Coronary artery (tissue), 2 donors: ENCODE data around the gene PEPD.

ENCODE experiments used
- DNase-seq: peaks from one replicate; pipeline ENCODE4 v3.0.0-alpha.2; 2017; ENCODE audit warnings: low spot score
- H3K27ac ChIP-seq, 2 donors: fragments of 200-600 bp; sonication (generic); one replicate each; pipeline ENCODE4 v1.5.1; 2016 to 2019
- H3K4me3 ChIP-seq: fragments of 200-600 bp; sonication (generic); 2 replicates; pipeline ENCODE4 v1.5.1; 2016; ENCODE audit warnings: mild to moderate bottlenecking, moderate library complexity
- CTCF ChIP-seq: fragments of 200-600 bp; sonication (generic); IDR thresholded peaks from one replicate; pipeline ENCODE4 v1.5.1; 2019; ENCODE audit warnings: antibody characterized with exemption

The PEPD gene

DNA sequence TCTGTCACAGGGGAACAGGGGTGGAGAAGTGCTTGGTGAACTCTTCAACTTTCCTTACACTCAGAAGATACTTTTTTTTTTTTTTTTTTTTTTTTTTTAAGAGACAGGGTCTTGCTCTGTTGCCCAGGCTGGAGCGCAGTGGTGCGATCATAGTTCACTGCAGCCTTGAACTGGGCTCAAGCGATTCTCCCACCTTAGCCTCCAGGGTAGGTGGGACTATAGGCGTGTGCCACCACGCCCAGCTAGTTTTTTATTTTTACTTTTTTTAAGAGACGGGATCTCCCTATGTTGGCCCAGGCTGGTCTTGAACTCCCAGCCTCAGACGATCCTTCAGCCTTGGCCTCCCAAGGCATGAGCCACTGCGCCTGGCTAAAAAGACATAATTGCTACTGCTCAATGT lies 136.6 kb downstream of the PEPD start:
- Histone ChIP-seq H3K4me3 (no peak overlapping the region), H3K27ac (no peak overlapping the region)
- TF ChIP-seq CTCF: no peak
- no peak for DNase-seq

- no peak for DNase-seq
- TF ChIP-seq CTCF: no peak
- no peak overlapping the region for H3K4me3 ChIP-seq
- no peak overlapping the region for H3K27ac ChIP-seq
These were observed 137.8 kb downstream of the PEPD start for GRCh38 chr19:33383720-33384292.

- TF ChIP-seq CTCF: no peak
- no peak for DNase-seq
- Histone ChIP-seq H3K27ac (no peak overlapping the region), H3K4me3 (no peak overlapping the region)
These were observed 138.6 kb downstream of the PEPD start for GRCh38 chr19:33382982-33383381.

DNA sequence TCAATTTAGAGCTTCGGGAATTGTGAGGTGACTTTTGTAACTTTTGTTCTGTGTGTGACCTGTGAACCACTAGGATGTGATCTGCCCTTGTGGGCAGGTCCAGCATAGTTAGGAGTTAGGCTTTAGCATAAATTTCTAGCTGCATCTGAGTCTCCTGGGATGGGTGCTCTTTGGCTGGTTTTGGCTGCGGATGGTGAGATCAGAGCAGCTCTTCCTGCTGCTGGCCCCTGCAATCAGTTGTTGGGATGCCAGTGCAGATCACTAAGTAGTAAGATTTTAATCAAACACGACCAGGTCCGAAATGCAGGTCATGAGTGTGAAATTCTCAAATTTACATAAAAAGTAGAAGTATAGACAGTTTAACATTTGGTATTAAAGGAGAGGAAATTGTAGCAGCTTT lies 139.6 kb downstream of the PEPD start:
- no peak for TF ChIP-seq CTCF
- no peak for DNase-seq
- H3K27ac ChIP-seq: no peak overlapping the region
- H3K4me3 ChIP-seq: no peak overlapping the region

GRCh38 chr19:33381101-33381500 lies 140.5 kb downstream of the PEPD start:
- DNase-seq: no peak
- TF ChIP-seq CTCF: no peak
- Histone ChIP-seq H3K27ac (no peak overlapping the region), H3K4me3 (no peak overlapping the region)

GRCh38 chr19:33379151-33379829 lies 142.3 kb downstream of the PEPD start:
- Histone ChIP-seq H3K4me3 (no peak overlapping the region), H3K27ac (no peak overlapping the region)
- no peak for TF ChIP-seq CTCF
- no peak for DNase-seq
